Vagina (tissue), 2 donors: ENCODE data around the gene NFYC.

ENCODE experiments used
- POLR2A ChIP-seq, 2 donors: fragments of 450-650 bp; IDR thresholded peaks; one replicate each; pipeline ENCODE4 v1.6.1; 2017; ENCODE audit warnings: antibody characterized with exemption in 2 of 2, mild to moderate bottlenecking in 2 of 2, moderate library complexity in 2 of 2
- POLR2AphosphoS5 ChIP-seq, 2 donors: sonication (generic); formaldehyde crosslinking; IDR thresholded peaks; one replicate each; pipeline ENCODE4 v1.9.0; 2017; ENCODE audit warnings: antibody characterized with exemption in 2 of 2, mild to moderate bottlenecking in 2 of 2, low read depth in 1 of 2; ENCODE audit not compliant: insufficient read depth in 1 of 2

GRCh38 chr1:40750451-40750908 lies 59.0 kb downstream of the NFYC start:
- TF ChIP-seq POLR2A (IDR thresholded peaks at IDR 0.05) (no peak), POLR2AphosphoS5 (IDR thresholded peaks at IDR 0.05; ENCODE audit: insufficient read depth in 1 of 2, low read depth in 1 of 2) (no peak)
